Measurements from ENCODE around the gene DAB1. TPM values are rescaled to one million over a fixed set of nuclear protein-coding genes. Genes with fewer than 3 reads are reported as not detected.
A peak's percentile ranks its signal among the peaks of the same experiment; 100 is the strongest.

Gene DAB1
- total RNA-seq, 1 experiment from 2014 or later, result not detected

- DNase-seq (ENCODE audit: low read depth, low spot score), result no peak
- in situ Hi-C loops (cut with HindIII; ENCODE audit: low pct_unique_long_range_greater_than_20kb, low sequenced_read_pairs), result no loop called here
Observed at GRCh38 chr1:57188168-57188567, 235.7 kb downstream of the DAB1 start.

DNA sequence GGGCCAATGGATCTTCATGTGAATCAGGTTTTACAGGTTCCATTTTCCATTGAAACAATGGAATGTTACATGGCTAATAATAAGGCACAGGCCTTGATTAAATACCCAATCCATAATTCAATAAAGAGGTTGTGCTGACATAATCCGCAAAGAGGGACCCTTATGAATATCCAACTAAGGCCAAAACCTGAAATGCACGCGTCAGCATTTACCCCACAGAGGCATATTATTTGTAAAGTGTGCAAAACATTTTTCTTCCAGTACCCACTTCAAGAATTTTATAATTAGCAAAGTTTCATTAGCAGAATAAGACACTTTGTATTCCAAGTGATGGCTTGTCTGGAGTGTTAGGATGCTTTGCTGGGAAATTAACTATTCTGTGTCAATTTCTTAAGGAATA, 237.4 kb downstream of the DAB1 start:
- no peak for DNase-seq (ENCODE audit: low read depth, low spot score)
- in situ Hi-C loops (cut with HindIII; ENCODE audit: low pct_unique_long_range_greater_than_20kb, low sequenced_read_pairs), result no loop called here

GRCh38 chr1:57179001-57179400, 244.9 kb downstream of the DAB1 start:
- in situ Hi-C loops (cut with HindIII; ENCODE audit: low pct_unique_long_range_greater_than_20kb, low sequenced_read_pairs), result no loop called here
- DNase-seq (ENCODE audit: low read depth, low spot score), result no peak

DNA sequence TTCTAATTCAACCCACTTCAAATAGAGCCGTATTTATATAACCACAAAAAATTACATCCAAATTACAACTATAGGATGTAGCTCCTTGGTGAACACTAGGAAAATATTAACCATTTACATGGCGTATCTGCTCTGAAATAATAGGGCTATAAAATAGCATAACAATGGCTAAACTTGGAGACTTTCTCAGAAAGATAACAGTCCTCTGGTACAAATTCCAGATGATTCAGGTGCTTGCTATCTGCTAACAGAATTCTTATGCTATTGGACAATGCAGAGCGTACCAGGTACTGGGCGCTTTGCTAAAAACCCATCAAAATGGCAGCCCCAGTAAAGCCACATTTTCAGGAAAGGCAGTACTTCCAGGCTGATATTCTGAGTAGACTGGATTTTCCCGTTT, 248.4 kb downstream of the DAB1 start:
- no peak for DNase-seq (ENCODE audit: low read depth, low spot score)
- in situ Hi-C loops (cut with HindIII; ENCODE audit: low pct_unique_long_range_greater_than_20kb, low sequenced_read_pairs), result no loop called here

DNA sequence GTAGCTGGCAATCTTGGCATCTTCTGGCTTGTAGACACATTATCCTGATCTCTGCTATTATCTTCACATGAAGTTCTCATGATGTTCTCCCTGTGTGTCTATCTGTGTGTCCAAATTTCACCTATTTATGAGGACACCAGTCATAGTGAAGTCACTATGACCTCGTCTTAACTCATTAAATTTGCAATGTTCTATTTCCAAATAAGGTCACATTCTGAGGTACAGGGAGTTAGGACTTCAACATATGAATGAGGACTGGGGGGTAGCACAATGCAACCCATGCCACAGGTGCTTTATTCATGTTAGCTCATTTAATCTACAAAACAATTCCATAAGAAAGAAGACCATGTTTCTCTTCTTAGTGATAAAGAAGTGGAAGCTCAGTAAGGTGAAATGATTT, 251.8 kb downstream of the DAB1 start:
- in situ Hi-C loops (cut with HindIII; ENCODE audit: low pct_unique_long_range_greater_than_20kb, low sequenced_read_pairs), result no loop called here
- DNase-seq (ENCODE audit: low read depth, low spot score), result no peak

DNA sequence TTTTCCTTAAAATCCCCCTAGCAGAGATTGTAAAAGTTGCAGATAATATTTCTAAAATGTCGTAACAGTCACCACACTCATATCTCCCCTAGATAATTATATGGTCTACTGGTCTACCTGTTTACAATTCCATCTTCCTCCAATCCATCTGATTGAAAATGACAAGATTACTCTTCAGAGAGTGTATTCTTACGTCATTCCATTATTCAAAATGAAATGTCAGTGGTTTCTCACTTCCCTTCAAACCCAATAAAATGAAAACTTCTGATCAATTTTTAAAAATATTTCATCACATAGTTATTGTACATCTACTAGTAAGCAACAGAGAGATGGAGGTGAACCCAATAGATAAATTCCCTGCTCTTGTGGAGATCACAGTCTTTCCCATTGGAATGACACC, 255.9 kb downstream of the DAB1 start:
- no peak for DNase-seq (ENCODE audit: low read depth, low spot score)
- in situ Hi-C loops (cut with HindIII; ENCODE audit: low pct_unique_long_range_greater_than_20kb, low sequenced_read_pairs), result no loop called here

DNA sequence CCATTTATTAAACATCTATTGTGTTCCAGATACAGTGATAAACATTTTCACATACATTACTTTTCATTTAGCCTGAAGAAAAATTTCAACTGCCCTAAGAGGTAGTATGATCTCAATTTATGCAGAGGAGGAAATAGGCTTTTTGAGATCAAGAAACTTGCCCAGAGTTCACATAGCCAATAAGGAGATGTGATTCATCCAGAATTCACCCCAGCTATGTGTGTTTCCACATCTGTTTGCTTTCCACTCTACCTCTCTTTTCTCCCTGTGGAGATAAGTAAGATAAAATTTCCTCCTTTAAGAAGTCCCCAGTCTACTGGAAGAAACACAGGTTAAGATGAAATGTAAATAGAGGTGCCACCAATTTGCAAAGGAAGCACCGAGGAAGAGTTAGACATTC, 258.3 kb downstream of the DAB1 start:
- no peak for DNase-seq (ENCODE audit: low read depth, low spot score)
- in situ Hi-C loops (cut with HindIII; ENCODE audit: low pct_unique_long_range_greater_than_20kb, low sequenced_read_pairs), result no loop called here

- in situ Hi-C loops (cut with HindIII; ENCODE audit: low pct_unique_long_range_greater_than_20kb, low sequenced_read_pairs), result no loop called here
- DNase-seq (ENCODE audit: low read depth, low spot score), result no peak
Observed at GRCh38 chr1:57164584-57164983, 259.3 kb downstream of the DAB1 start.

- in situ Hi-C loops (cut with HindIII; ENCODE audit: low pct_unique_long_range_greater_than_20kb, low sequenced_read_pairs), result no loop called here
- no peak for DNase-seq (ENCODE audit: low read depth, low spot score)
Observed at GRCh38 chr1:57163789-57164188, 260.1 kb downstream of the DAB1 start.

- no peak for DNase-seq (ENCODE audit: low read depth, low spot score)
- in situ Hi-C loops (cut with HindIII; ENCODE audit: low pct_unique_long_range_greater_than_20kb, low sequenced_read_pairs), result no loop called here
Observed at GRCh38 chr1:57163325-57163724, 260.5 kb downstream of the DAB1 start.

DNA sequence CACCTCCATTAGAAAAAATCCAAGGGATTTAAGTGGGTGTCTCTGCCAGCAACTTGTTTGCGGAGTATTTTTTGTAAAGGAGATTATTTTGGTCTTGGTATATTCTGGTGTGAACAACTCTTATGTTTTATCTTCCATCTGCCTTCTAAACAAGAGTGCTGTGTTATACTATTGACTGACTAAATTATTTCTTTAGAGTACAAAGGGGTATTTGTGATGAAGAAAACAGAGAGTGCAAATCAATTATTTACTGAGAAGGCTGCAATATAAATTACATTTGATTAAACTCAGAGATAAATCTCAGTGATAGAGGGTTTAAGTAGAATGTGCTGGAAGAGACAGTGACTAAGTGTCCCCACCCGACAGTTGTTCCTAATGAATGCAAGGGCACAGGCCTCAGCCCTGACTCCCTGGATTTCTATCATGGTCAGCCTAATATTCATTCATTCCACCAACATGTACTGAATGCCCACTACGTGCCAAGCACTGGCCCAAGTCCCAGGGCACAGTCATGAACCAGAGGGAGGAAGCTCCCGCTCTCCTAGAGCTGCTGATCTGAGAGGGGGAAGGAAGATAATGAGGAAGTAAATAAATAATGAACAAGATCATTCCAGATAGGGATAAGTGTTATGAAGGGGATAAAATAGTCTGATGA, 261.1 kb downstream of the DAB1 start:
- no peak for DNase-seq (ENCODE audit: low read depth, low spot score)
- in situ Hi-C loops (cut with HindIII; ENCODE audit: low pct_unique_long_range_greater_than_20kb, low sequenced_read_pairs), result no loop called here

DNA sequence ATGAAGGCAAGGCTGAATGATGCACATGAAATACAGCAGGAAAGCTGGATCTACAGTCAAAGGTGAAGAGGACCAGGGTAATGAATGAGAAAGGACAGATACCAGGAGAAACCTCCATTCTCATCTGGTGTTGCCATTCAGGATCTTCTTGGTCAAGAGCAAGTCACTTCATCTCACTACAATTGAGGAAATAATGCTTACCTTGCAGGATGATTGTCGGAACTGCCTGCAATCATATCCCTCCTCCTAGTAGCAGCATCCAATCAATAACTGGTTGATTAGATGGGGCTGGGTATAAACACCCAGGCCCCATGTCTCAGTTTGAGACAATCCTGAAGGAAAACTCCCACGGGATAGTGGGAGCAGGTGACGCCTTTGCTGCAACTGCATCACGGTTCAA, 263.3 kb downstream of the DAB1 start:
- in situ Hi-C loops (cut with HindIII; ENCODE audit: low pct_unique_long_range_greater_than_20kb, low sequenced_read_pairs), result no loop called here
- DNase-seq (ENCODE audit: low read depth, low spot score), result no peak

DNA sequence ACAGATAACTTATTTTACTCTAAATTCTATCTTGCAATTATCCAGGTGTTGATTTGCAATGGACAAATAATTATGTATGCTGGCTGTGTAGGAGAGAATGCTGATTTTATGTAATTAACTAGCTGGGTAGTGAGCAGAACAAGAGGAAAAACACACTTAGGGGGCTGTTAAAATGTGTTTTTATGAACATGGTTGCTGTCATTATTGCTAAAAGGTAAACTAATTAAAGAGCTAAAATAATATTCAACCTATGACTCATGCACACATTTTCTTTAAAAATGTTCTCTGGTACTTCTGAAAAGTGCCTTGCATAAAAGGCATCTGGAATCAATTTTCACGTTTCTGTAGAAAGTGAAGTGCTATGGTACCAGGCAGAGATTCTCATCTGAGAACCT, 265.3 kb downstream of the DAB1 start:
- no peak for DNase-seq (ENCODE audit: low read depth, low spot score)
- in situ Hi-C loops (cut with HindIII; ENCODE audit: low pct_unique_long_range_greater_than_20kb, low sequenced_read_pairs), result no loop called here

DNA sequence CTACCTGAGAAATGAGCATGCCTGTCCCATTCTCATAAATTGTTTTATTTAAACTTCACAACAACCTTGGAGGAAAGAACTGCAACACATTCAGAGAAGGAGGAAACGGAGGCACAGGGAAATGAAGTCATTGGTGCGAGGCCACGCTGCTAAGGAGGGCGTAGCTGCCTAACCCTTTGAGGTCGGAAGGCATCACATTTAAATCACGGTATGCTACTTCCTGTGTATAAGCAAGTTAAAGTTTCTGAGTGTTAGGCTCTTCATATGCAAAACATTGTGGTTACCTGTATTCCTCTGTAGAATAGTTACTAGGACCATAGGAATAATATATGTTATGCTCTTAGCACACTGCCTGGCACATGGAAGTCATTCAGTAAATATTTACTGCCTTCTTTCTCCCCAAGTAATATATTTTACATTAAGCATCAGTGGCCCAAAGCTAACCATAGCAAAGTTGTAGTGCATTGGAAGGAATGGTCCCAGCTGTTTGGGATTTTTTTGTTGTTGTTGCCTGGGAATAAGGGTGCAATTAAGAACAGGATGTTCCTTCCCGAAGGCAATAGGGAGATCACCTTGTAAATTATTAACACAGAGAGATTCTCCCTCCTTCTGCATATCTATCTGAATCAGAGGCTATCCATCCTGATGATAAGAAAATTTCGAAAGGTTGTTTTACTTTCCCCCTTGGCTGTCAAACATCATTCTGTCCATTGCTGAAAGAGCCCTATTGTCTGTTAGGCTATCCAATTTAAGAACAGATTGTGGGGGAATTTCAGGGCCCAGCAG, 265.8 kb downstream of the DAB1 start:
- in situ Hi-C loops (cut with HindIII; ENCODE audit: low pct_unique_long_range_greater_than_20kb, low sequenced_read_pairs), result no loop called here
- no peak for DNase-seq (ENCODE audit: low read depth, low spot score)

- DNase-seq (ENCODE audit: low read depth, low spot score), result no peak
- in situ Hi-C loops (cut with HindIII; ENCODE audit: low pct_unique_long_range_greater_than_20kb, low sequenced_read_pairs), result no loop called here
Observed at GRCh38 chr1:57156907-57157306, 267.0 kb downstream of the DAB1 start.

- in situ Hi-C loops (cut with HindIII; ENCODE audit: low pct_unique_long_range_greater_than_20kb, low sequenced_read_pairs), result no loop called here
- no peak for DNase-seq (ENCODE audit: low read depth, low spot score)
Observed at GRCh38 chr1:57146100-57146499, 277.8 kb downstream of the DAB1 start.

DNA sequence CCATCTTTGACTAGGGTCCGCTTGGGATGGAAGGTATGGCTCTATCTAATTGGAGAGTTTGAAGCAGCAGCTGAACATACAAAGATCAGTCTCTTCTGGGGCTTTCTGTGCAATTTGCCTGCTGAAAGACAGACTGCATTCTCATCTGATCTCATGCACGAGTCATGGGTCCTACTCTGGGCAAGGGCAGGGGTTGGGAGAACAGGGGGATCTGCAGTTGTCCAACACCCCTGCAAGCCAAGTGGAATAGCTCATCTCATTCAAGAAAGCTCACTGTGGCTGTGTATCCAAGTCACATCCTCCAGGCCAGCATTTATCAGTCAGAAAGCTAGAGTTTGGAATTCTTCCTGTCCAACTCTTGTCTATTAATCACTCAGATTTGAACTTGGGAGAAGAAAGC, 280.9 kb downstream of the DAB1 start:
- DNase-seq (ENCODE audit: low read depth, low spot score), result no peak
- in situ Hi-C loops (cut with HindIII; ENCODE audit: low pct_unique_long_range_greater_than_20kb, low sequenced_read_pairs), result no loop called here

GRCh38 chr1:57142169-57142568, 281.7 kb downstream of the DAB1 start:
- in situ Hi-C loops (cut with HindIII; ENCODE audit: low pct_unique_long_range_greater_than_20kb, low sequenced_read_pairs), result no loop called here
- no peak for DNase-seq (ENCODE audit: low read depth, low spot score)

DNA sequence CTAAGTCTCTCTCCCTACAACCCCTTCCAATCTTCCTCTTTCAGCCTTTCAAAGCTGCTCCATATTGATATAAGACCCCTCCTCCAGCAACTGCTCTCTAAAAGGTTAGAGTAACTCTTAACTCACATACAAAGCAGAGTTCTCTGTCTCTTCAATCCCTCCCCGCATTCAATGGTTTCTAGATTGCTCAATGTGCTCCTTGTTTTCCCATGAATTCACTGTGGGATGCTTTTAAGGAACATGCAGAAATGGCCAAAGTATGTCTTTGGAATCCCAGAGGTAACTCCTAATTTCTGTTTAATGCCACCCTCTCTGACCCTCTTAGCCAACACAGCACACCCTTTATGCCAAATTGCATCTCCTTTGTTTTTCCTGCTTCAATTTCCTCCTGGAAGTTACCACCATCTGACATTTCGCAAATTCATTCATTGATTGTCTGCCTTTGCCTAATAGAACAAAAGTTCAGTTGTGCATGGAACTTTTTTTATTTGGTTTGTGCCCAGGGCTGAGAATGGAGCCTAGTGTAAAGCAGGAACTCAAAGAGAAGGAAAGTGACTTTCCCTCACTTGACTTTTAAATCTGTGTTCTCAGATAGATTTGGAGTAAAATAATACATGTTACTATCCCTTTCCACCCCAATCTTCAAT, 285.3 kb downstream of the DAB1 start:
- in situ Hi-C loops (cut with HindIII; ENCODE audit: low pct_unique_long_range_greater_than_20kb, low sequenced_read_pairs), result no loop called here
- peak; percentile 36 for DNase-seq (ENCODE audit: low read depth, low spot score)

Measured in SK-MEL-5 (cell line).